Left renal cortex interstitium (tissue), 4 donors: ENCODE measurements around the gene VPS18. TPM values are rescaled to one million over a fixed set of nuclear protein-coding genes. Genes with fewer than 3 reads are reported as not detected.
A peak's percentile ranks its signal among the peaks of the same experiment; 100 is the strongest.

Experiments used
- DNase-seq, 4 donors: peaks; one replicate each; pipeline ENCODE4 v3.0.0-alpha.2; 2013; ENCODE audit warnings: low read depth in 4 of 4, low spot score in 2 of 4, missing footprints in 1 of 4
- polyA plus RNA-seq, 4 donors: library from polyadenylated mRNA; unstranded; fragments of 120-200 nt; gene quantifications; one replicate each; pipeline ENCODE4 v1.2.1, GENCODE V29; 2013; ENCODE audit not compliant: insufficient read length in 4 of 4

VPS18 gene
- polyA plus RNA-seq, 4 donors: 16.8 to 19.9 (median 18.7) TPM

- no peak for DNase-seq
These were observed 38.6 kb downstream of the VPS18 start for GRCh38 chr15:40932649-40933516.

- DNase-seq: no peak
These were observed 39.3 kb downstream of the VPS18 start for GRCh38 chr15:40933517-40933902.

- no peak for DNase-seq
These were observed 40.2 kb downstream of the VPS18 start for GRCh38 chr15:40934457-40934856.

- no peak for DNase-seq
These were observed 42.0 kb downstream of the VPS18 start for GRCh38 chr15:40936234-40936708.

GRCh38 chr15:40936709-40937666 lies 42.7 kb downstream of the VPS18 start:
- no peak for DNase-seq

- DNase-seq: no peak
These were observed 43.7 kb downstream of the VPS18 start for GRCh38 chr15:40937762-40938535.

GRCh38 chr15:40938536-40938870 lies 44.3 kb downstream of the VPS18 start:
- no peak for DNase-seq

- no peak for DNase-seq
These were observed 46.1 kb downstream of the VPS18 start for GRCh38 chr15:40940296-40940801.

- DNase-seq: no peak
These were observed 46.8 kb downstream of the VPS18 start for GRCh38 chr15:40941068-40941527.

- DNase-seq: peak in 1 of 4 donors; percentile 68
These were observed 47.5 kb downstream of the VPS18 start for GRCh38 chr15:40941528-40942336.

- no peak for DNase-seq
These were observed 48.1 kb downstream of the VPS18 start for GRCh38 chr15:40942337-40942854.

- DNase-seq: no peak
These were observed 48.6 kb downstream of the VPS18 start for GRCh38 chr15:40942878-40943277.

- no peak for DNase-seq
These were observed 49.6 kb downstream of the VPS18 start for GRCh38 chr15:40943764-40944365.

GRCh38 chr15:40944510-40945296 lies 50.5 kb downstream of the VPS18 start:
- no peak for DNase-seq

GRCh38 chr15:40948706-40949473 lies 54.6 kb downstream of the VPS18 start:
- no peak for DNase-seq

GRCh38 chr15:40949756-40950207 lies 55.5 kb downstream of the VPS18 start:
- DNase-seq: no peak

- DNase-seq: no peak
These were observed 57.5 kb downstream of the VPS18 start for GRCh38 chr15:40951764-40952163.
